K562 (cell line): Measurements from ENCODE around the gene TPD52L1. TPM values are rescaled to one million over a fixed set of nuclear protein-coding genes. Genes with fewer than 3 reads are reported as not detected.
A peak's percentile ranks its signal among the peaks of the same experiment; 100 is the strongest.

Experiments used
- CBX8 ChIP-seq: fragments of 200-600 bp; sonication (generic); IDR thresholded peaks from 2 replicates; pipeline ENCODE4 v1.6.1; 2012; ENCODE audit warnings: borderline replicate concordance, mixed run types, low read depth, mild to moderate bottlenecking, moderate library complexity, mixed read lengths, low read length, control low read depth, inconsistent platforms; ENCODE audit not compliant: poor library complexity, severe bottlenecking; ENCODE audit errors: extremely low read depth
- ERF ChIP-seq: fragments of 450-650 bp; formaldehyde crosslinking; IDR thresholded peaks from 2 replicates; pipeline ENCODE4 v1.4.0; 2020; ENCODE audit warnings: mild to moderate bottlenecking, mixed read lengths
- ETV5 ChIP-seq: sonication (generic); formaldehyde crosslinking; IDR thresholded peaks from 2 replicates; pipeline ENCODE4 v1.4.0; 2020; ENCODE audit warnings: low read depth, mild to moderate bottlenecking, missing genetic modification reagents
- SIN3A ChIP-seq, 2 experiments: fragments of 150-350 bp in 1 of 2; IDR thresholded peaks; 2 replicates each; pipeline ENCODE4 v1.6.1; 2011 to 2016; ENCODE audit warnings: borderline replicate concordance in 2 of 2, low read depth in 2 of 2, low read length in 2 of 2, mild to moderate bottlenecking in 2 of 2, moderate library complexity in 2 of 2; ENCODE audit not compliant: control insufficient read depth in 1 of 2
- SIN3B ChIP-seq: fragments of 450-650 bp; IDR thresholded peaks from 2 replicates; pipeline ENCODE4 v1.6.1; 2017; ENCODE audit warnings: low read depth, mild to moderate bottlenecking, moderate library complexity
- THAP12 ChIP-seq: fragments of 250-450 bp; sonication (Bioruptor Pico); IDR thresholded peaks from 2 replicates; pipeline ENCODE4 v1.9.0; 2021; ENCODE audit warnings: mild to moderate bottlenecking, inconsistent platforms
- ZNF707 ChIP-seq: fragments of 250-450 bp; sonication (Bioruptor Pico); conservative IDR thresholded peaks from 2 replicates; pipeline ENCODE4 v1.8.0; 2022; ENCODE audit warnings: inconsistent platforms, mild to moderate bottlenecking, moderate library complexity
- polyA plus RNA-seq, 8 experiments: library from polyadenylated mRNA; depleted of rRNA in 4 of 8; stranded (reverse) in 5 of 8; unstranded in 3 of 8; fragments of >200 nt; fragmentation: Nextera tagmentation in 2 of 8; fragmentation: Illumina TruSeq in 1 of 8; extraction: Ambion mirVana in 2 of 8; extraction: Trizol in 1 of 8; gene quantifications; 2 replicates each; pipeline versions ENCODE4 v1.2.1 to v1.2.3, GENCODE V29; 2011 to 2014; ENCODE audit warnings: inconsistent platforms in 1 of 8, missing spikeins in 1 of 8
- total RNA-seq, 7 experiments: library from RNA; depleted of rRNA in 6 of 7; stranded (reverse); fragments of >200 nt in 6 of 7; fragmentation: Illumina TruSeq in 2 of 7; extraction: Trizol in 2 of 7; gene quantifications; 2 replicates each; pipeline versions ENCODE4 v1.2.1 to v1.2.3, GENCODE V29; 2011 to 2021; ENCODE audit warnings: low replicate concordance in 1 of 7
- TF ChIP-seq, protein P1 (sequence below): fragments of 450-650 bp; IDR thresholded peaks from 2 replicates; pipeline ENCODE4 v1.7.0; 2016; ENCODE audit warnings: borderline replicate concordance
- TF ChIP-seq, protein P2 (sequence below): fragments of 250-450 bp; sonication (Bioruptor Pico); IDR thresholded peaks from 2 replicates; pipeline ENCODE4 v1.8.0; 2022; ENCODE audit warnings: moderate library complexity, mild to moderate bottlenecking, inconsistent platforms
- TF ChIP-seq, protein P3 (sequence below): fragments of 450-650 bp; IDR thresholded peaks from 2 replicates; pipeline ENCODE4 v1.6.1; 2016; ENCODE audit warnings: antibody characterized with exemption
- TF ChIP-seq, protein P4 (sequence below), 2 experiments: fragments of 450-650 bp in 1 of 2; sonication (generic) in 1 of 2; formaldehyde crosslinking in 1 of 2; IDR thresholded peaks; 2 replicates each; pipeline versions ENCODE4 v1.7.1 to v1.9.0; 2016 to 2022; ENCODE audit warnings: inconsistent platforms in 1 of 2, mild to moderate bottlenecking in 1 of 2, missing genetic modification reagents in 1 of 2

TPD52L1 gene
- total and polyA plus RNA-seq, 9 of the 15 experiments (the other 6 are each of a cell fraction or from before 2014, with no cell fraction given) = 12.9 to 149 (median 75.7) TPM

DNA sequence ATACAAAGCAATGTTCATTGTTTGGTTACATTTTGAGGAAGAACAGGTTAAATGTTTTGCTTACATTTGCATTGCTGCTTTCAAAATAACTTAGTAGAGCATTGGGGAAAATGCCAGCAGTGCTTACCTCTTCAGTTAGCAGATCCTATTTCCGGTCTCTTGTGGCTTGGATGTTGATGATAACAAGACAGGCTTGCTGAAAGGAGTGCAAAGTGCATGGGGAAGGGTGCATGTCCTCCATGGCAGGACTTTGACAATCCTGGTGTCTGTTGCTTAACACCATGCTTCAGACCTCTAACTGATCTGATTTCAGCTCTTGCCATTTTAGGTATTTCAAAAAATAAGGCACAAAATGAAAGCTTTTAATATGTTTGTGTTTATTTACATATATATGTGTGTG, 21.1 kb downstream of the TPD52L1 start (continued):
- TF ChIP-seq ETV5 (CRISPR knock-in tag) (peak; percentile 69; the same call in 1 of the 2 replicates), SIN3B (no peak), CBX8 (no peak), ERF (CRISPR knock-in tag) (no peak), THAP12 (CRISPR knock-in tag) (no peak), SIN3A (IDR thresholded peaks at IDR 0.05; ENCODE audit: borderline replicate concordance in 2 of 2, control insufficient read depth in 1 of 2, low read depth in 2 of 2, low read length in 2 of 2) (no peak), ZNF707 (CRISPR knock-in tag) (no peak)
- TF ChIP-seq, protein P1, sequence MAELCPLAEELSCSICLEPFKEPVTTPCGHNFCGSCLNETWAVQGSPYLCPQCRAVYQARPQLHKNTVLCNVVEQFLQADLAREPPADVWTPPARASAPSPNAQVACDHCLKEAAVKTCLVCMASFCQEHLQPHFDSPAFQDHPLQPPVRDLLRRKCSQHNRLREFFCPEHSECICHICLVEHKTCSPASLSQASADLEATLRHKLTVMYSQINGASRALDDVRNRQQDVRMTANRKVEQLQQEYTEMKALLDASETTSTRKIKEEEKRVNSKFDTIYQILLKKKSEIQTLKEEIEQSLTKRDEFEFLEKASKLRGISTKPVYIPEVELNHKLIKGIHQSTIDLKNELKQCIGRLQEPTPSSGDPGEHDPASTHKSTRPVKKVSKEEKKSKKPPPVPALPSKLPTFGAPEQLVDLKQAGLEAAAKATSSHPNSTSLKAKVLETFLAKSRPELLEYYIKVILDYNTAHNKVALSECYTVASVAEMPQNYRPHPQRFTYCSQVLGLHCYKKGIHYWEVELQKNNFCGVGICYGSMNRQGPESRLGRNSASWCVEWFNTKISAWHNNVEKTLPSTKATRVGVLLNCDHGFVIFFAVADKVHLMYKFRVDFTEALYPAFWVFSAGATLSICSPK = no peak
- TF ChIP-seq, protein P2, sequence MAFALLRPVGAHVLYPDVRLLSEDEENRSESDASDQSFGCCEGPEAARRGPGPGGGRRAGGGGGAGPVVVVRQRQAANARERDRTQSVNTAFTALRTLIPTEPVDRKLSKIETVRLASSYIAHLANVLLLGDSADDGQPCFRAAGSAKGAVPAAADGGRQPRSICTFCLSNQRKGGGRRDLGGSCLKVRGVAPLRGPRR = no peak
- TF ChIP-seq, protein P3, sequence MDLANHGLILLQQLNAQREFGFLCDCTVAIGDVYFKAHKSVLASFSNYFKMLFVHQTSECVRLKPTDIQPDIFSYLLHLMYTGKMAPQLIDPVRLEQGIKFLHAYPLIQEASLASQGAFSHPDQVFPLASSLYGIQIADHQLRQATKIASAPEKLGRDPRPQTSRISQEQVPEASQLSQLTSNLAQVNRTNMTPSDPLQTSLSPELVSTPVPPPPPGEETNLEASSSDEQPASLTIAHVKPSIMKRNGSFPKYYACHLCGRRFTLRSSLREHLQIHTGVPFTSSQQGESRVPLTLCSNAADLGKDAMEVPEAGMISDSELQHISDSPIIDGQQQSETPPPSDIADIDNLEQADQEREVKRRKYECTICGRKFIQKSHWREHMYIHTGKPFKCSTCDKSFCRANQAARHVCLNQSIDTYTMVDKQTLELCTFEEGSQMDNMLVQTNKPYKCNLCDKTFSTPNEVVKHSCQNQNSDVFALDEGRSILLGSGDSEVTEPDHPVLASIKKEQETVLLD = no peak
- TF ChIP-seq, protein P4, sequence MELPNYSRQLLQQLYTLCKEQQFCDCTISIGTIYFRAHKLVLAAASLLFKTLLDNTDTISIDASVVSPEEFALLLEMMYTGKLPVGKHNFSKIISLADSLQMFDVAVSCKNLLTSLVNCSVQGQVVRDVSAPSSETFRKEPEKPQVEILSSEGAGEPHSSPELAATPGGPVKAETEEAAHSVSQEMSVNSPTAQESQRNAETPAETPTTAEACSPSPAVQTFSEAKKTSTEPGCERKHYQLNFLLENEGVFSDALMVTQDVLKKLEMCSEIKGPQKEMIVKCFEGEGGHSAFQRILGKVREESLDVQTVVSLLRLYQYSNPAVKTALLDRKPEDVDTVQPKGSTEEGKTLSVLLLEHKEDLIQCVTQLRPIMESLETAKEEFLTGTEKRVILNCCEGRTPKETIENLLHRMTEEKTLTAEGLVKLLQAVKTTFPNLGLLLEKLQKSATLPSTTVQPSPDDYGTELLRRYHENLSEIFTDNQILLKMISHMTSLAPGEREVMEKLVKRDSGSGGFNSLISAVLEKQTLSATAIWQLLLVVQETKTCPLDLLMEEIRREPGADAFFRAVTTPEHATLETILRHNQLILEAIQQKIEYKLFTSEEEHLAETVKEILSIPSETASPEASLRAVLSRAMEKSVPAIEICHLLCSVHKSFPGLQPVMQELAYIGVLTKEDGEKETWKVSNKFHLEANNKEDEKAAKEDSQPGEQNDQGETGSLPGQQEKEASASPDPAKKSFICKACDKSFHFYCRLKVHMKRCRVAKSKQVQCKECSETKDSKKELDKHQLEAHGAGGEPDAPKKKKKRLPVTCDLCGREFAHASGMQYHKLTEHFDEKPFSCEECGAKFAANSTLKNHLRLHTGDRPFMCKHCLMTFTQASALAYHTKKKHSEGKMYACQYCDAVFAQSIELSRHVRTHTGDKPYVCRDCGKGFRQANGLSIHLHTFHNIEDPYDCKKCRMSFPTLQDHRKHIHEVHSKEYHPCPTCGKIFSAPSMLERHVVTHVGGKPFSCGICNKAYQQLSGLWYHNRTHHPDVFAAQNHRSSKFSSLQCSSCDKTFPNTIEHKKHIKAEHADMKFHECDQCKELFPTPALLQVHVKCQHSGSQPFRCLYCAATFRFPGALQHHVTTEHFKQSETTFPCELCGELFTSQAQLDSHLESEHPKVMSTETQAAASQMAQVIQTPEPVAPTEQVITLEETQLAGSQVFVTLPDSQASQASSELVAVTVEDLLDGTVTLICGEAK (IDR thresholded peaks at IDR 0.05) = no peak
- TF ChIP-seq, protein P4 (CRISPR knock-in tag; IDR thresholded peaks at IDR 0.05) = no peak
